ENCODE results near the gene SRC.

The SRC gene

DNA sequence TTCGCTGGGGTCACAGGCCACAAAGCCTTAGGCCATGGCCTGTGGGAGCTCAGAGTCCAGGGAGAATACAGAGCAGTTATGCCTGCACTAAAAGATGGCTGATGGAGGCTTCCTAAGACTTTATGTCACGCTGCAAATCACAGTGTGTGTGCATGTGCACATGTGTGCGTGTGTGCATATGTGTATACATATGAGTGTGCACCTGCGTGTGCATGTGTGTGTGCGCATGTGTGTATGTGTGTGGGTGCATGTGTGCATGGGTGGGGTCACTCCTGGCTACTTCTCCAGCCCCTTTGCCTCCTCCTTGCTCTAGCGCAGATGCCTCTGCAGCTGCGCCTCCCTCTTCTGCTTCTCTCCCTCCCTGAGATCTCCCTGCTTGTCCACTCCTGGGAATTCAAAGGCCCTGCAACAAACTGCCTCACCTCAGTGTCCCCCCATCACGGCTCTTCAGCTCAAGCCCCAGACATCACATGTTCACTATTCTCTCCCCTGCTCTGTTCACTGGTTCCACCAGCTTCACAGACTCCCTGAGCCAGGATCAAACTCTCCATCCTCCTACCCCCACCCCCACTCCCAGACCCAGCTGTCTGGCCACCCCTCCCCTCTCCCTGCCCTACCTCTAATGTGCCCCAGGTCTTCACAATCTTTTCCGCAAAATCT, 90.7 kb downstream of the SRC start:
- no peak for DNase-seq

DNA sequence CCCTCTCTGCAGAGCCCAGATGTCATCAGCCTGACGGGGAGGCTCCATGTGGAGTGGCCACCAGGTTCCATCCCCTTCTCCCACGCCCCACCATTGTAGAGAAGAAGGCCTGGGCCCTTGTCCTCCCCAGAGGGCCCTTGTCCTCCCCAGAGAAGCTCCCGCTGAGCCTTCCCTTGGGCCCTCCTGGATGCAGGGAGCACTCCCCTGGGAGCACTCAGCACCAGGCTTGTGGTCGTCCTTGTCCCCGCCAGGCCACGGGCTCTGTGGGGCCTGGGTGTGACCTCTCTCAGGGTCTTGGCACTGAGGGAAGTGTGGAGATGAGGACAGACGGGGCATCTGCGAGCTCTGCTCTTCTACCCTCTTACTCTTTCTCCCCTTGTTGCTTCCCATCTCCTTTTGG, 91.7 kb downstream of the SRC start:
- no peak for DNase-seq

DNA sequence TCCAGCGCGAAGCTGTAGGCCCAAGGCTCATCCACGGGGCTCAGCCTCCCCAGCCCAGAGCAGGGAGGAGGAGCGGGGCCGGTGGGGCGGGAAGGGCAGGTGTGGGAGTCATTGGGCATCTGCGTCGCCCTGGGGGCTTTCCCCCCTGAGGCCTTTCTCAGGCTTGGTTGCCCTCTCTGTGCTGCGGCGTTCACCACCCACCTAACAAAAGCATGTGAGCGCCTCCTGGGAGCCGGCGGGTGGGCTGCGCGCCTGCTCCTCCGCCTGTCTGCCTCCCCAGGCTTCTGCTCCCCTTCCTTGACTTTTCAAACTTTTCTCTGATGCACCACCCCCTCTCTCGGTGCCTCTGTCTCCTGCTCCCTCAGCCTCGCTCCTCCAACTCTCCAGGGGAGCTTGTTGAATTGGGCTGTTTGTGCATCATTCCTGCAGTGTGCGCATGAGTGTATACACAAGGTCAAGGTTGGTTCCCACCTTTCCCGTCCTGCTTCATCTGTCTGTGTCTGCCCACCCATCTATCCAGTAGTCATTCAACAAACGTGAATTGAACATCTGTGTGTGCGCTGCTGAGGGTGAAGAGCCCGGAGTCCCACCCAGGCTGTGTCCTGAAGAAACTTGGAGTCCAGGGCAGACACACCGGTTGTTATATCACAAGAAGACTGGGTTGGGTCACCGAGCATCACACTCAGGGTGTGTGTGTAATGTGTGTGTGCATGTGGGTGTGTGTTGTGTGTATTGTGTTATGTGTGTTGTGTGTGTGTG, 92.7 kb downstream of the SRC start:
- DNase-seq: no peak

DNA sequence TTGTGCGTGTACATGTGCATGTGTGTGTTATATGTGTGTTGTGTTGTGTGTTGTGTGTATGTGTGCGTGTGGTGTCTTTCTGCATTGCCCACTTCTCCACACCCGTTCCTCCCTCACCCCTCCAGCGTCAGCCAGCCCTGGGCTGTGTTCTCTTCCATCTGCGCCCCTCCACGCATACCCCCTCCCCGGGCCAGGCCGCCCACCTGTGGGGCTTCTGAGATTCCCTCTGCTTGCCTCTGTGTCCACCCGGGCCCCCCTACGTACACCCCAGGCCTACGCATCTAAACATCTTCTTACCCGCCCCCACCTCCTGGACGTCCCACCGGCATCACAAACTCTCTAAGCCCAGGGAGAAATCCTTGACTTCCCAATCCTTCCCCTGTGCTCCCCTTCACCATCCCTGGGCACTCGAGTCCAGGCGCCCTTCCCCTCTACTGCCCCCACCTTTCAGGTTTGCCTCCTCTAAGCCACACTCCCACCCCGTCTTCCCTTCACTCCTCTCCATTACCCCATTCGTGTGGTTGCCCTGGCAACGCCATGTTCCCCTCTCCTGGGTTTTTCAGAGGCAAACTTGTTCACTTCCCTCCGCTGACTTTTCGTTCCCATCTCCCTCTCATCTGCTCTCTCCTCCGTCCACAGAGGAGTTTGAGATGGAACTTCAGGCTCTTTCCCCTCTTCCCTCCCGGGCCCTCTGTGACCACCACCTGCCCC, 93.4 kb downstream of the SRC start:
- DNase-seq: no peak

- DNase-seq: no peak
These were observed 95.1 kb downstream of the SRC start for GRCh38 chr20:37441023-37441422.

GRCh38 chr20:37442547-37442946, 96.6 kb downstream of the SRC start:
- no peak for DNase-seq

DNA sequence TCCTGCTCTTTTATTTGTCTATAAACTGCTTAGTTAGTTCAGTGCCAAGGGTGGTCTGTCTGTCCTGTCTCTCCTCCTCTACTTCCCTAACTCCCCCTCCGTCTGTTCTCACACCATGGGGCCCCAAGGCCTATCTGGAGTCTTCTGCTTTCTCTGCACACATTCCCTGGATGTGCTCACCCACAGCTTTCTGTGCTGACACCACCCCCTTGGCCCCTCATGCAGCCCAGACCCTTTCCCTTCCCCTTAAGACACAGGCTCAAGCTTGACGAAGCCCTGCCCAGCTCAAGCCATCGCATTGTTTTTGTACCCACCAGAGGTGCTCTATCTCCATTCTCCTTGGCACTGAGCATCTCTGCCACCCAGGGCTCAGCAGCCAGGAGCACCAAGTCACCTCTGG, 97.0 kb downstream of the SRC start:
- DNase-seq: no peak

GRCh38 chr20:37443596-37443995, 97.7 kb downstream of the SRC start:
- no peak for DNase-seq

GRCh38 chr20:37445041-37445440, 99.1 kb downstream of the SRC start:
- DNase-seq: no peak

DNA sequence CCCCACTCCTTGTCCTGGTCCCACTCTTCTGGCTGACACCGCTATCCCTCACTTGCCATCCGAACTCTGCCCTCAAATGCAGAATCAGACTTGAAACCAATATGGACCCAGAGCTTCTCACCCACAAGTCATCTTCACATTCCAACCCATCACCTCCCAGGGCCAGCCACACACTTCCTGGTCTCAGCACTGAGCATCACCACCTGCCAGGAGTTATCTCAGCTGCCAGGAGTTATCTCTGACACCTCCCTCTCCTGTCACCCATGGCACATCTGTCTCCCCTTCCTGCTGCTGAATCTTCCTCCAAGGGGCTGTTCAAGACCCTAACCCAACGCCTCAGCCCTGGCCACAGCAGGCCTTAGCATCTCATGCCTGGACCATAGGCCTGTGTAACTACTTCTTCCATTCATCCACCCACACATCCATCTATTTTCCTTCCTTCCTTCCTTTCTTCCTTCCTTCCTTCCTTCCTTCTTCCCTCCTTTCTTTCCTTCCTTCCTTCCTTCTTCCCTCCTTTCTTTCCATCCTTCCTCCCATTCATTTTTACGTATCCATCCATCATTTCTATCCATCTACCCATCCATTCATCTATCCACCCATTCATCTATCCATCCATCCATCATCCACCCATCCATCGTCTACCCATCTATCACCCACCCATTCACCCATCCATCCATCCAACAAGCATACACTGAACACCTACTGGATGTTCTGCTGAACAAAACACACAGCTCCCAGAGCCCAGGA, 100.5 kb downstream of the SRC start:
- no peak for DNase-seq

DNA sequence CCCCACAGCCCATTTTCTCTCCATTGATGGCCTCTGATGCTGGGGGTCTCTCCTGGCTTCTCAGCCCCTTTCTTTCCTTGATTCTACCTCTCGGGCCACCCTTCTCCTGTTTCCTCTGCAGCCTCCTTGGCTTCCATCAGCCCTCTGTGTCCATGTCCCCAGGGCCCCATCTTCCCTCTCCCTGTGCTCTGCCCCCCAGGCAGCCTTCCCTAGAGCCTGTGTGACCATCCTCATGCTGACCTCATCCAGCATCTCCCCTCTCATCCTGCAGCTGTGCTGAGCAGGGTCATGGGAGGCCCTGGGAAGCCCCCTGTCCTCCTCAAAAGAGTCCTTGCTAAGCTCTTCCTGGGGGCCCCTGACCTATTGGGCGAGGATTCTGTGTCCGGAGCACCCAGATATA, 101.7 kb downstream of the SRC start:
- no peak for DNase-seq

DNA sequence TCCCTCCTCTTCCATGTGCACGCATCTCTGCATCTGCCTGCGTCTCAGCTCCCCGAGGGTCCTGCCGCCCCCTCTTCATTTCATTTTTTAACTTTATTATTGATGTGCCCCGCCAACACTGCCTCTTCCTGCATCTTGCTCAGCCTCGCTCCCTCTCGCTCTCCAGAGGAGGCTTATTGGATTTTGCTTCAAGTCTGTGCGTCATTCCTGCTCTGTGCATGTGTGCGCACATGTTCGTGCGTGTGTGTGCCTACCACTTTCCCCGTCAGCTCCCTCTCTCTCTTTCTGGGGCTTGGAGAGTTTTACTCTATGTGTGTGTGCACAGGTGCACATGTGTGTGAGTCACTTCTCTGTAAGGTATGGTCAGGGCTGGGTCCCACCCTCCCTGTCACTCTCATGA, 103.3 kb downstream of the SRC start:
- no peak for DNase-seq

DNA sequence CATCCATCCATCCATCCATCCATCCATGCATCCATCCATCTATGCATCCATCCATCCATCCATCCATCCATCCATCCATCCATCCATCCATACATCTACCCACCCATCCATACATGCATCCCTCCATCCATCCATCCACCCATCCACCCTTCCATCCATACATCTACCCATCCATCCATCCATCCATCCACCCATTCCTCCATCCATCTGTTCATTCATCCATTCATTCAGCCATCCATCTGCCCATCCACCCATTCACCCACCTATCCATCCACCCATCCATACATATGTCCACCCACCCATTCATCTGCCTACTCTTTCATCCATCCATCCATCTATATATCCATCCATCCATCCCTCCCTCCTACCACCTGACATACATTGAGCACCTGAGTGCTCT, 104.4 kb downstream of the SRC start:
- no peak for DNase-seq

DNA sequence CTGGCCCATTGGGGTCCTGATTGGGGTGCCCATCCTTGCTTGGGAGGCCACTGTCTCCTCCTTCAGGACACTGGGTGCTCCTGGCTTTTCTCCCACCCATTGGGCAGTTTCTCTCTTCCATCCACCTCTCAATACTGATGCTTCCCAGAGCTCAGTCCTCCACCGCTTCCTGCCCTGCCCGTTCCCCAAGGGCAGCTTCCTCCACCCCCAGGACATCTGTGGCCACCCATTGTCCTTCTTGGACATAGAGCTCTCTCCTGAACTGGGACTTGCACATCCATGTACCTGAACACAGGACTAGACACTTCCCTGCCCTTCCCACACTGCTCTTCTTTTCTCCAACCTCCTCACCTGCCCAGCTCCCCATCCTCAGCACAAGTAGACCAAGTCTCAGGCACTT, 105.7 kb downstream of the SRC start:
- DNase-seq: no peak

GRCh38 chr20:37452236-37452635, 106.3 kb downstream of the SRC start:
- DNase-seq: no peak

DNA sequence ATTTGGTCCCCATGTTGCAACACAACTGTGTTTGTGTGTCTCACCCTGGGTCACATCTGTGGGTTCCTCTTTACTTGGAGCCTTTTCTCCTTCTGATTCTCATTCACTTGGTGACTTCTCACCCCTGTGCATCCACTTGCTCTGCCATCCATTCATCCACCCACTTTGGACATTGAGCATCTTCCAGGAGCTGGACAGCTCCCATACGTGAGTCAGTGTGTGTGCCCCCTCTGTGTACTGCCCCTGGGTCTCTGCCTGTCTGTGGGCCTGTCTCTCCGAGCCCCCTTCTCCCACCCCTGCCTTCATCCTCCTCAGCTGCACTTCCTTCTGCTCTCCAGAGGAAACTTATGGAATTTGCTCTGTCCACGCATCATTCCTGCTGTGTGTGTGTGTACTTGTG, 107.3 kb downstream of the SRC start:
- DNase-seq: no peak

GRCh38 chr20:37453836-37454235, 107.9 kb downstream of the SRC start:
- DNase-seq: no peak

- DNase-seq: no peak
These were observed 108.9 kb downstream of the SRC start for GRCh38 chr20:37454636-37455385.
